GM21529 (cell line): ENCODE measurements around the gene NDUFS7.
A peak's percentile ranks its signal among the peaks of the same experiment; 100 is the strongest.

Experiments used
- ATAC-seq: cut with Tn5 transposase; IDR thresholded peaks from one replicate; pipeline ENCODE4 v1.9.1; 2021; ENCODE audit not compliant: unreplicated experiment

Gene NDUFS7

GRCh38 chr19:1383312-1384084 is at the start of gene NDUFS7:
NDUFS7 (plus strand) TSS chr19:1383907; CDS start chr19:1383927, 20 bp downstream.
- ATAC-seq, result peak; percentile 72

- no peak for ATAC-seq
Measured at GRCh38 chr19:1336079-1336684, 47.5 kb upstream of the NDUFS7 start.

GRCh38 chr19:1340681-1341469 is 42.8 kb upstream of the NDUFS7 start:
- ATAC-seq, result no peak

GRCh38 chr19:1343041-1343440 is 40.7 kb upstream of the NDUFS7 start:
- ATAC-seq, result no peak

- ATAC-seq, result no peak
Measured at GRCh38 chr19:1349211-1349610, 34.5 kb upstream of the NDUFS7 start.

- no peak for ATAC-seq
Measured at GRCh38 chr19:1350867-1351266, 32.8 kb upstream of the NDUFS7 start.

GRCh38 chr19:1351381-1351851 is 32.3 kb upstream of the NDUFS7 start:
- ATAC-seq, result no peak

- ATAC-seq, result no peak
Measured at GRCh38 chr19:1353144-1353543, 30.6 kb upstream of the NDUFS7 start.

- peak; percentile 39 for ATAC-seq
Measured at GRCh38 chr19:1354970-1355567, 28.6 kb upstream of the NDUFS7 start.

GRCh38 chr19:1355568-1356507 is 27.9 kb upstream of the NDUFS7 start:
- no peak for ATAC-seq

- no peak for ATAC-seq
Measured at GRCh38 chr19:1356508-1356865, 27.2 kb upstream of the NDUFS7 start.

GRCh38 chr19:1357531-1358109 is 26.1 kb upstream of the NDUFS7 start:
- no peak for ATAC-seq

GRCh38 chr19:1360126-1360817 is 23.4 kb upstream of the NDUFS7 start:
- ATAC-seq, result no peak

- no peak for ATAC-seq
Measured at GRCh38 chr19:1360818-1361461, 22.8 kb upstream of the NDUFS7 start.

- ATAC-seq, result no peak
Measured at GRCh38 chr19:1361601-1362386, 21.9 kb upstream of the NDUFS7 start.

- no peak for ATAC-seq
Measured at GRCh38 chr19:1362387-1363257, 21.1 kb upstream of the NDUFS7 start.

- ATAC-seq, result no peak
Measured at GRCh38 chr19:1363599-1363998, 20.1 kb upstream of the NDUFS7 start.
